Measurements from ENCODE around the gene YPEL2.
A peak's percentile ranks its signal among the peaks of the same experiment; 100 is the strongest.

Gene YPEL2

GRCh38 chr17:59366773-59367656, 35.6 kb downstream of the YPEL2 start:
- Histone ChIP-seq H3K4me3 (peak overlapping the region; percentile 46), H3K27ac (peak overlapping the region; percentile 85 to 93)
- no peak for TF ChIP-seq CTCF (IDR thresholded peaks at IDR 0.05)
- DNase-seq (ENCODE audit: low spot score), result no peak

- no peak for TF ChIP-seq CTCF (IDR thresholded peaks at IDR 0.05)
- no peak for DNase-seq (ENCODE audit: low spot score)
- Histone ChIP-seq H3K4me3 (no peak overlapping the region), H3K27ac (peak overlapping the region; percentile 85 to 93)
Observed at GRCh38 chr17:59367657-59368045, 36.2 kb downstream of the YPEL2 start.

DNA sequence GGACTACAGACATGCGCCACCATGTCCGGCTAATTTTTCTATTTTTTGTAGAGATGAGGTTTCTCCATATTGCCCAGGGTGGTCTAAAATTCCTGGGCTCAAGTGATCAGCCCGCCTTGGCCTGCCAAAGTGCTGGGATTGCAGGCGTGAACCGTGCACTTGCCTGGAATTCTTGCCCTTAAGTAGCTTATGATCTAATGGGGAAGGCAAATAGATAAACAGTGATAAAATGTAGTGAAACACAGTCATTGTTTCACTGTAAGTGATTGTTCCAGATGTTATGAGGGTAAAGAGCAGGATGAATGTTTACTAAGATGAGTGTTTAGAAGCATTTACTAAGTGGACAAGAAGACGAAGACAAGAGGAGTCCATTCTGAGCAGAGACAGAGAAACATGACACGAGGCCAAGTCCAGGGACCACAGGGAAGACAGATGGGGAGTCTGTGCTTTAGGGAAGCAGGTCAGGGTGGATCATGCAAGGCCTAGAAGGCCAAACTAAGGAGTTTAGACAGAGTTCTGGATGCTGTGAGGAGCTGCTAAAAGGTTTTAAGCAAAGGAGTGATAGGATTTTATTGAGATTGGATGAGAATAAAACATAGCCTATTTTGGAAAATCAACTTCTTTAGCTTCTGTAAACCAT, 36.9 kb downstream of the YPEL2 start:
- no peak overlapping the region for H3K4me3 ChIP-seq
- no peak for DNase-seq (ENCODE audit: low spot score)
- no peak for TF ChIP-seq CTCF (IDR thresholded peaks at IDR 0.05)
- H3K27ac ChIP-seq, result peak overlapping the region; percentile 85 to 93

DNA sequence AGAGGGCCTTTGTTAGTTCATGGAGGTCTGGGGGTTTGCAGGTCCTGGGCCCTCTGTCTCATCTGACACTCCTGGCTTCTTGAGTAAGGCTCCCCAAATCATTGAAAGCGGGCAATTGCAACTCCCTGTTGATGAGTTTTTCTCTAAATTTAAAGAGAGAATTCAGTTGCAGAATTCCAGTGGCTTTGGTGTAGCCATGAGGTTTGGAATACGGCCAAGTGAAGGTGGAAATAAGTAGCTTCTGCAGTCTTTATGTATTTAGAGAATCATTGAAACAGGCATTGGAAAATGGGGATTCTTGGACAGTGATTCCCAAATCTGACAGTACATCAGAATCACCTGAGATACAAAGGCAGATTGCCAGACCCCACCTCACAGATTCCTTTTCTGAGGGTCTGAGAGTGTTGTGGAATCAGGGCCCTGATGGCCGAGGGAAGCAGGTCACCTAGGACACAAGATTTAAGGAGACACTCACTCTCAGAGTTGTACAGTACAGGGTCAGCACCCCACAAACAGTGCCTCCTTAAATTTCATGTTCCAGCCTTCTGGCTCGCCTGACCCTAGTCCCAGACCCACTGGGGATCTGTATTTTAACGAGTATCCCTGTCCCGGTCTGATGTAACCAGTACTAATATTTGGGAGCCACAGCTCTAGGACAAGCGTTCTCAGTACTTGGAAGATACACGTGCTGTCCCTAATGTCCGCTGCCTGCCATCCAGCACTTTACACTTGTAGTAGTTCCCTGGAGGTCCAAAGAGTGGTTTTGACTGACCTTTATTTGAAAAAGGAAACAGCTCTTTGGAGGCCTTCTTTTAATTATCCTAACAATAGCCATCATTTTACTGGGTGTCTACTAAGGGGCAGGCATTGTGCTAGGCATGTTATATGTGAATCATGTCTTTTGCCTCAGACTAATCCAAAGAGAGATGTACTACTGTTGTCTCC, 37.8 kb downstream of the YPEL2 start:
- peak overlapping the region; percentile 85 to 93 for H3K27ac ChIP-seq
- peak overlapping the region; percentile 2 for H3K4me3 ChIP-seq
- TF ChIP-seq CTCF (IDR thresholded peaks at IDR 0.05), result no peak
- DNase-seq (ENCODE audit: low spot score), result no peak

- Histone ChIP-seq H3K27ac (peak overlapping the region; percentile 85 to 93), H3K4me3 (peak overlapping the region; percentile 58)
- no peak for TF ChIP-seq CTCF (IDR thresholded peaks at IDR 0.05)
- no peak for DNase-seq (ENCODE audit: low spot score)
Observed at GRCh38 chr17:59370593-59371299, 39.3 kb downstream of the YPEL2 start.

- H3K27ac ChIP-seq, result peak overlapping the region; percentile 85 to 93
- TF ChIP-seq CTCF (IDR thresholded peaks at IDR 0.05), result no peak
- H3K4me3 ChIP-seq, result peak overlapping the region; percentile 58
- peak; percentile 91 for DNase-seq (ENCODE audit: low spot score)
Observed at GRCh38 chr17:59371416-59372100, 40.1 kb downstream of the YPEL2 start.
